ENCODE data around the gene SLC17A5.

DNA sequence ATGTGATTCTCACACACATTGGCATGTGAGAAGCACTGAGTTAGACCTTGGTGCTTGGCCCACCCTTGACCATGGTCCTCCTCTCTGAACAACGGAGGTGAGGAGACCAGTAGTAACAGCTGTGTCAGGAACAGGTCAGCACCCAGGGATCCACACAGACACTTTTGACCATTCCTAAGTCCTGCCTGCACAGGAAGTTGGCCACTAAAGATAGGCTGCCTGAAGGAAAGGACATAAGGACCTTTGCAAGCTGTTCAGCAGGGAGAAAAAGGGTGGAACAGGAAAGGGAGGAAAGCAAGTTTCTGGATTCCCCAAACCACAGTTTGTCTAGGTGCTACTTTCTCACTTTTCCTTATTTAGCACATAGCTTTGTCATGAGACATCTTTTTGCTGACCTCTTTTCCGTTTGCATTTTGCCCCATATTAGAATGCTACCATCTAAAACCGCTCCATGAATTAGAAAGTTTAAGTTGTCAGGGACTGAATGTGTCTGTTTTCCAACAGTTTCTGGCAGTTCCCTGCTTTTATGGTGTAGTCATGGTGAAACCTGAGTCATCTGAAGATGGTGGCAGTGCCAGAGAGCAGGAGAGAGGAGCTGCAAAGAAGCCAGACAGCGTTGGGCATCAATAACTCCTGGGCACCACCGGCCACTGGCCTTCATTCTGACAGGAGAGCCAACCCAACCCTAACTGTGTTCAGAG lies 41.1 kb upstream of the SLC17A5 start:
- TF ChIP-seq, protein P1, sequence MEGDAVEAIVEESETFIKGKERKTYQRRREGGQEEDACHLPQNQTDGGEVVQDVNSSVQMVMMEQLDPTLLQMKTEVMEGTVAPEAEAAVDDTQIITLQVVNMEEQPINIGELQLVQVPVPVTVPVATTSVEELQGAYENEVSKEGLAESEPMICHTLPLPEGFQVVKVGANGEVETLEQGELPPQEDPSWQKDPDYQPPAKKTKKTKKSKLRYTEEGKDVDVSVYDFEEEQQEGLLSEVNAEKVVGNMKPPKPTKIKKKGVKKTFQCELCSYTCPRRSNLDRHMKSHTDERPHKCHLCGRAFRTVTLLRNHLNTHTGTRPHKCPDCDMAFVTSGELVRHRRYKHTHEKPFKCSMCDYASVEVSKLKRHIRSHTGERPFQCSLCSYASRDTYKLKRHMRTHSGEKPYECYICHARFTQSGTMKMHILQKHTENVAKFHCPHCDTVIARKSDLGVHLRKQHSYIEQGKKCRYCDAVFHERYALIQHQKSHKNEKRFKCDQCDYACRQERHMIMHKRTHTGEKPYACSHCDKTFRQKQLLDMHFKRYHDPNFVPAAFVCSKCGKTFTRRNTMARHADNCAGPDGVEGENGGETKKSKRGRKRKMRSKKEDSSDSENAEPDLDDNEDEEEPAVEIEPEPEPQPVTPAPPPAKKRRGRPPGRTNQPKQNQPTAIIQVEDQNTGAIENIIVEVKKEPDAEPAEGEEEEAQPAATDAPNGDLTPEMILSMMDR (conservative IDR thresholded peaks at IDR 0.05; ENCODE audit: low read length) = no peak
- TF ChIP-seq EZH2phosphoT487 (IDR thresholded peaks at IDR 0.05; ENCODE audit: borderline replicate concordance, low read depth, low read length) = no peak
